ENCODE data around the gene PLA2G4F. TPM values are rescaled to one million over a fixed set of nuclear protein-coding genes. Genes with fewer than 3 reads are reported as not detected.

The PLA2G4F gene
- total RNA-seq, result 0.20 and 2.1 TPM in 2 replicates

- DNase-seq (ENCODE audit: low read depth), result no peak
Measured at GRCh38 chr15:42156243-42156922, at the start of gene PLA2G4F. PLA2G4F (minus strand) TSS chr15:42156636; CDS start chr15:42156549, 87 bp downstream.

GRCh38 chr15:42203891-42204290, 47.5 kb upstream of the PLA2G4F start:
- no peak for DNase-seq (ENCODE audit: low read depth)

- DNase-seq (ENCODE audit: low read depth), result no peak
Measured at GRCh38 chr15:42202653-42203052, 46.2 kb upstream of the PLA2G4F start.

- DNase-seq (ENCODE audit: low read depth), result no peak
Measured at GRCh38 chr15:42201801-42202200, 45.4 kb upstream of the PLA2G4F start.

- no peak for DNase-seq (ENCODE audit: low read depth)
Measured at GRCh38 chr15:42199126-42199525, 42.7 kb upstream of the PLA2G4F start.

GRCh38 chr15:42198516-42198915, 42.1 kb upstream of the PLA2G4F start:
- DNase-seq (ENCODE audit: low read depth), result no peak

GRCh38 chr15:42194513-42194912, 38.1 kb upstream of the PLA2G4F start:
- DNase-seq (ENCODE audit: low read depth), result peak; percentile 74

- DNase-seq (ENCODE audit: low read depth), result no peak
Measured at GRCh38 chr15:42193383-42193782, 36.9 kb upstream of the PLA2G4F start.

GRCh38 chr15:42191610-42192346, 35.3 kb upstream of the PLA2G4F start:
- DNase-seq (ENCODE audit: low read depth), result no peak

- DNase-seq (ENCODE audit: low read depth), result no peak
Measured at GRCh38 chr15:42190370-42190769, 33.9 kb upstream of the PLA2G4F start.

- DNase-seq (ENCODE audit: low read depth), result no peak
Measured at GRCh38 chr15:42185801-42186200, 29.4 kb upstream of the PLA2G4F start.

GRCh38 chr15:42184736-42185135, 28.3 kb upstream of the PLA2G4F start:
- no peak for DNase-seq (ENCODE audit: low read depth)

GRCh38 chr15:42184296-42184695, 27.9 kb upstream of the PLA2G4F start:
- DNase-seq (ENCODE audit: low read depth), result no peak

- no peak for DNase-seq (ENCODE audit: low read depth)
Measured at GRCh38 chr15:42182961-42183360, 26.5 kb upstream of the PLA2G4F start.

- DNase-seq (ENCODE audit: low read depth), result no peak
Measured at GRCh38 chr15:42182328-42182886, 26.0 kb upstream of the PLA2G4F start.

GRCh38 chr15:42178056-42178455, 21.6 kb upstream of the PLA2G4F start:
- DNase-seq (ENCODE audit: low read depth), result no peak

- DNase-seq (ENCODE audit: low read depth), result no peak
Measured at GRCh38 chr15:42175671-42176070, 19.2 kb upstream of the PLA2G4F start.

- DNase-seq (ENCODE audit: low read depth), result no peak
Measured at GRCh38 chr15:42172475-42172874, 16.0 kb upstream of the PLA2G4F start.

- no peak for DNase-seq (ENCODE audit: low read depth)
Measured at GRCh38 chr15:42171795-42172194, 15.4 kb upstream of the PLA2G4F start.

GRCh38 chr15:42171122-42171521, 14.7 kb upstream of the PLA2G4F start:
- no peak for DNase-seq (ENCODE audit: low read depth)

GRCh38 chr15:42166225-42166940, 9.9 kb upstream of the PLA2G4F start:
- DNase-seq (ENCODE audit: low read depth), result no peak

- DNase-seq (ENCODE audit: low read depth), result no peak
Measured at GRCh38 chr15:42165106-42165505, 8.7 kb upstream of the PLA2G4F start.

Measured in renal cortical epithelial cell (primary cell).